HepG2 (cell line): ENCODE measurements around the gene THBS4. TPM values are rescaled to one million over a fixed set of nuclear protein-coding genes. Genes with fewer than 3 reads are reported as not detected.
"Not testable (repeated sequence)": the region's sequence is repeated elsewhere in the genome, so short reads cannot be mapped to it uniquely, and the experiment has no call there.

Experiments
- ATAC-seq: fragments of 200-7000 bp; cut with Tn5 transposase; 3 replicates; pipeline ENCODE4 v1.9.1; 2020; ENCODE audit warnings: mild to moderate bottlenecking, moderate library complexity
- BruUV-seq: library from RNA; stranded (reverse); fragments of 400-500 nt; replicated peaks from 2 replicates; lab custom pipeline; 2021; lab: Mats Ljungman, UMichigan
- CTCF ChIA-PET: fragments of 300-600 bp; formaldehyde crosslinking; extraction: SDS; loops from one replicate; lab custom pipeline; 2021; ENCODE audit warnings: low total read pairs, inconsistent platforms, low intra/inter-chr PET ratio; lab: Yijun Ruan, JAX
- POLR2A ChIA-PET: fragments of 350-600 bp; sonication (Branson Sonifier 250); formaldehyde crosslinking; loops from one replicate; lab custom pipeline; 2020; ENCODE audit warnings: antibody characterized with exemption, inconsistent platforms; lab: Yijun Ruan, JAX
- DNase-seq: peaks from one replicate; pipeline ENCODE4 v3.0.0-alpha.2; 2015; ENCODE audit warnings: low spot score
- FAIRE-seq: peaks from 3 replicates; lab custom pipeline; 2011; peaks lifted over from hg19 to GRCh38; lab: Jason Lieb, UNC
- H2AFZ ChIP-seq: one replicate; pipeline ENCODE4 v1.6.1; 2011; ENCODE audit warnings: low read length, inconsistent platforms
- H3K27ac ChIP-seq: fragments of 300-600 bp; 3 replicates; pipeline ENCODE4 v1.8.0; 2011; ENCODE audit warnings: mixed run types, mild to moderate bottlenecking, mixed read lengths, low read length, inconsistent platforms; ENCODE audit not compliant: insufficient read depth; ENCODE audit errors: extremely low read length
- H3K27me3 ChIP-seq, 2 experiments: fragments of 200-600 bp in 1 of 2; 2 replicates in 1 of 2; 3 replicates in 1 of 2; pipeline versions ENCODE4 v1.6.0 to v1.8.0; 2011; ENCODE audit warnings: low read length in 2 of 2, mild to moderate bottlenecking in 2 of 2, moderate library complexity in 2 of 2, inconsistent platforms in 1 of 2; ENCODE audit not compliant: insufficient read depth in 2 of 2, control insufficient read depth in 1 of 2
- H3K36me3 ChIP-seq, 2 experiments: fragments of 200-600 bp in 1 of 2; replicated peaks in 1 of 2; 2 replicates in 1 of 2; 3 replicates in 1 of 2; pipeline versions ENCODE4 v1.5.1 to v1.8.0; 2011; ENCODE audit warnings: low read length in 2 of 2, inconsistent platforms in 1 of 2; ENCODE audit not compliant: insufficient read depth in 2 of 2, control insufficient read depth in 1 of 2
- H3K4me1 ChIP-seq: 2 replicates; pipeline ENCODE4 v1.5.1; 2012; ENCODE audit warnings: low read length, inconsistent platforms; ENCODE audit not compliant: insufficient read depth
- H3K4me2 ChIP-seq: 2 replicates; pipeline ENCODE4 v1.6.0; 2011; ENCODE audit warnings: low read depth, low read length, inconsistent platforms
- H3K4me3 ChIP-seq, 3 experiments: fragments of 200-600 bp in 1 of 3; sonication (generic), shearing (Covaris generic) in 1 of 3; replicated peaks in 1 of 3; 2 replicates each; pipeline ENCODE4 v1.5.1; 2011 to 2016; ENCODE audit warnings: low read length in 3 of 3, inconsistent platforms in 2 of 3, low read depth in 2 of 3, mild to moderate bottlenecking in 2 of 3, control low read depth in 1 of 3, mixed read lengths in 1 of 3; ENCODE audit not compliant: insufficient read depth in 1 of 3
- H3K79me2 ChIP-seq: one replicate; pipeline ENCODE4 v1.6.1; 2011; ENCODE audit warnings: low read length, inconsistent platforms; ENCODE audit not compliant: insufficient read depth
- H3K9ac ChIP-seq: 2 replicates; pipeline ENCODE4 v1.6.0; 2011; ENCODE audit warnings: mild to moderate bottlenecking, low read depth, low read length, inconsistent platforms; ENCODE audit not compliant: insufficient read depth
- H3K9me3 ChIP-seq: 2 replicates; pipeline ENCODE4 v1.5.1; 2012; ENCODE audit warnings: mild to moderate bottlenecking, low read length
- H4K20me1 ChIP-seq: 2 replicates; pipeline ENCODE4 v1.6.0; 2011; ENCODE audit warnings: inconsistent platforms, mild to moderate bottlenecking, low read length, moderate library complexity; ENCODE audit not compliant: insufficient read depth
- ARID5B ChIP-seq: IDR thresholded peaks from 2 replicates; pipeline ENCODE4 v1.4.0; 2020; ENCODE audit warnings: mild to moderate bottlenecking, missing genetic modification reagents
- HDAC2 ChIP-seq: sonication (generic); formaldehyde crosslinking; IDR thresholded peaks from 2 replicates; pipeline ENCODE4 v1.4.0; 2020; ENCODE audit warnings: missing genetic modification reagents
- HNF1A ChIP-seq, 2 experiments: sonication (generic) in 1 of 2; formaldehyde crosslinking in 1 of 2; IDR thresholded peaks; 2 replicates each; pipeline versions ENCODE4 v1.4.0 to v1.6.1; 2016 to 2020; ENCODE audit warnings: borderline replicate concordance in 1 of 2, low read depth in 1 of 2, mild to moderate bottlenecking in 1 of 2, missing genetic modification reagents in 1 of 2
- SOX13 ChIP-seq, 3 experiments: fragments of 450-650 bp in 1 of 3; sonication (generic) in 1 of 3; formaldehyde crosslinking in 1 of 3; IDR thresholded peaks in 2 of 3; conservative IDR thresholded peaks in 1 of 3; 2 replicates each; pipeline versions ENCODE4 v1.5.0 to v1.6.1; 2016 to 2020; ENCODE audit warnings: antibody characterized with exemption in 1 of 3, mild to moderate bottlenecking in 1 of 3, missing compliant biosample characterization in 1 of 3, missing genetic modification reagents in 1 of 3, moderate library complexity in 1 of 3
- SOX5 ChIP-seq: IDR thresholded peaks from 2 replicates; pipeline ENCODE4 v1.6.1; 2016; ENCODE audit warnings: borderline replicate concordance
- SOX6 ChIP-seq, 2 experiments: fragments of 450-650 bp in 1 of 2; sonication (generic) in 1 of 2; formaldehyde crosslinking in 1 of 2; IDR thresholded peaks; 2 replicates each; pipeline versions ENCODE4 v1.4.0 to v1.6.1; 2017 to 2020; ENCODE audit warnings: antibody characterized with exemption in 1 of 2, mild to moderate bottlenecking in 1 of 2, missing genetic modification reagents in 1 of 2
- TCF7 ChIP-seq: sonication (generic); IDR thresholded peaks from 2 replicates; pipeline ENCODE4 v1.6.1; 2016; ENCODE audit warnings: antibody characterized with exemption, low read depth
- WGBS: methylation state at CpG from one replicate; pipeline ENCODE4 v1.1.6; 2017; ENCODE audit warnings: low lambda C conversion rate; 5-methylcytosine and 5-hydroxymethylcytosine counted together
- in situ Hi-C: cut with HindIII; loops from 2 replicates; pipeline ENCODE4 v1.10.0; 2017; ENCODE audit warnings: low pct_unique_long_range_greater_than_20kb; ENCODE audit not compliant: extremely low pct_ligation_motif_present
- intact Hi-C: fragments of 100-400 bp; cut with micrococcal nuclease; formaldehyde crosslinking; loops from one replicate; pipeline ENCODE4 v1.10.0; 2022; ENCODE audit not compliant: unreplicated experiment
- polyA plus RNA-seq, 8 experiments: library from polyadenylated mRNA; depleted of rRNA in 3 of 8; stranded (reverse) in 7 of 8; unstranded in 1 of 8; fragments of >200 nt; fragmentation: Illumina TruSeq in 4 of 8; extraction: Trizol in 4 of 8; gene quantifications; 2 replicates each; pipeline versions ENCODE4 v1.2.1 to v1.2.3, GENCODE V29; 2011 to 2016; ENCODE audit warnings: low read depth in 4 of 8, missing spikeins in 1 of 8, mixed read lengths in 1 of 8; ENCODE audit not compliant: insufficient read depth in 1 of 8
- total RNA-seq, 5 experiments: library from RNA; depleted of rRNA; stranded (reverse); fragments of >200 nt; fragmentation: Illumina TruSeq; extraction: Trizol; gene quantifications; 2 replicates each; pipeline ENCODE4 v1.2.3, GENCODE V29; 2016; ENCODE audit warnings: low read depth in 1 of 5

The THBS4 gene
- total and polyA plus RNA-seq, 2 of the 13 experiments (the other 11 are each of a cell fraction or from before 2014, with no cell fraction given) = 0.60 to 1.2 TPM

GRCh38 chr5:80111376-80111990 is 76.3 kb downstream of the THBS4 start:
- H2AFZ ChIP-seq; H3K4me3 ChIP-seq; H3K79me2 ChIP-seq; H3K9ac ChIP-seq; H4K20me1 ChIP-seq; FAIRE-seq; H3K36me3 ChIP-seq; POLR2A ChIA-PET; CTCF ChIA-PET; H3K9me3 ChIP-seq; H3K27ac ChIP-seq; intact Hi-C loops; H3K27me3 ChIP-seq; in situ Hi-C loops; BruUV-seq; TF ChIP-seq SOX13 (IDR thresholded peaks at IDR 0.05); HNF1A (IDR thresholded peaks at IDR 0.05; ENCODE audit: low read depth); SOX6 (IDR thresholded peaks at IDR 0.05): not testable (repeated sequence)
- H3K4me1 ChIP-seq = peaks cover 35% of the 10 kb centered on the region
- DNase-seq (peak; percentile 23), ATAC-seq (peak; percentile 52)
- peak overlapping the region; percentile 29; the same call in 1 of the 2 replicates for H3K4me2 ChIP-seq
- WGBS = 13% methylated on average over 4 of the region's 5 CpGs
- TF ChIP-seq SOX5 (CRISPR knock-in tag) = peak; percentile 21; the same call in 1 of the 2 replicates
- TF ChIP-seq ARID5B (CRISPR knock-in tag) = 0 out of 2 replicates have a peak, but pooled peaks have one; percentile 12
- TF ChIP-seq SOX13 (CRISPR knock-in tag; conservative IDR thresholded peaks at IDR 0.05 in 1 of 2, IDR thresholded peaks at IDR 0.05 in 1 of 2) = peak in 1 of 2 experiments; percentile 65; a peak in 2 of 4 replicates
- 0 out of 2 replicates have a peak, but pooled peaks have one; percentile 46 for TF ChIP-seq HDAC2 (CRISPR knock-in tag)
- peak; percentile 31; the same call in 1 of the 2 replicates for TF ChIP-seq HNF1A (CRISPR knock-in tag; IDR thresholded peaks at IDR 0.05; ENCODE audit: borderline replicate concordance)
- TF ChIP-seq TCF7 = 0 out of 2 replicates have a peak, but pooled peaks have one; percentile 10
- TF ChIP-seq SOX6 (CRISPR knock-in tag; IDR thresholded peaks at IDR 0.05) = peak; percentile 29; the same call in 1 of the 2 replicates
